ENCODE measurements around the gene DNAH6. TPM values are rescaled to one million over a fixed set of nuclear protein-coding genes. Genes with fewer than 3 reads are reported as not detected.

DNAH6 gene
- total RNA-seq, 1 experiment from 2014 or later, result 1.6 TPM

DNA sequence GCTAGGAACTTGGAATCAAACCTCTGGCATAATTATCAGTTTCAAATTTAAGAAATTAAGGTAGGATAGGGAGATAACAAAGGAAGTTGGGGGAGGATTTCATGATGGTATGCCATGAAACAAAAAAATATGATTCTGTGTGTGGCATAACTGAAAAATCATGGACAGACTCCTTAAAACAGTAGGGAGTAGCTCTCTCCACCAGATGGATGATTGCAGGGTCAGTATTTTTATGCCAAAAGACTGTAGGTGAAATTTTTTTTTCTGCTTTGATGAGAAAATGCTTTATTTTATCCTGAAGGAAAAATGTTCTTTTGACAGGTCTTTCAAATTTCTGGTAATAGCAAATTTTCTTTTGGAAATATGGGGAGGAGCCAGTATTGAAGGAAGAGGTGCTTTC lies 270.3 kb downstream of the DNAH6 start (continued):
- TF ChIP-seq, protein P1, sequence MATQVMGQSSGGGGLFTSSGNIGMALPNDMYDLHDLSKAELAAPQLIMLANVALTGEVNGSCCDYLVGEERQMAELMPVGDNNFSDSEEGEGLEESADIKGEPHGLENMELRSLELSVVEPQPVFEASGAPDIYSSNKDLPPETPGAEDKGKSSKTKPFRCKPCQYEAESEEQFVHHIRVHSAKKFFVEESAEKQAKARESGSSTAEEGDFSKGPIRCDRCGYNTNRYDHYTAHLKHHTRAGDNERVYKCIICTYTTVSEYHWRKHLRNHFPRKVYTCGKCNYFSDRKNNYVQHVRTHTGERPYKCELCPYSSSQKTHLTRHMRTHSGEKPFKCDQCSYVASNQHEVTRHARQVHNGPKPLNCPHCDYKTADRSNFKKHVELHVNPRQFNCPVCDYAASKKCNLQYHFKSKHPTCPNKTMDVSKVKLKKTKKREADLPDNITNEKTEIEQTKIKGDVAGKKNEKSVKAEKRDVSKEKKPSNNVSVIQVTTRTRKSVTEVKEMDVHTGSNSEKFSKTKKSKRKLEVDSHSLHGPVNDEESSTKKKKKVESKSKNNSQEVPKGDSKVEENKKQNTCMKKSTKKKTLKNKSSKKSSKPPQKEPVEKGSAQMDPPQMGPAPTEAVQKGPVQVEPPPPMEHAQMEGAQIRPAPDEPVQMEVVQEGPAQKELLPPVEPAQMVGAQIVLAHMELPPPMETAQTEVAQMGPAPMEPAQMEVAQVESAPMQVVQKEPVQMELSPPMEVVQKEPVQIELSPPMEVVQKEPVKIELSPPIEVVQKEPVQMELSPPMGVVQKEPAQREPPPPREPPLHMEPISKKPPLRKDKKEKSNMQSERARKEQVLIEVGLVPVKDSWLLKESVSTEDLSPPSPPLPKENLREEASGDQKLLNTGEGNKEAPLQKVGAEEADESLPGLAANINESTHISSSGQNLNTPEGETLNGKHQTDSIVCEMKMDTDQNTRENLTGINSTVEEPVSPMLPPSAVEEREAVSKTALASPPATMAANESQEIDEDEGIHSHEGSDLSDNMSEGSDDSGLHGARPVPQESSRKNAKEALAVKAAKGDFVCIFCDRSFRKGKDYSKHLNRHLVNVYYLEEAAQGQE (IDR thresholded peaks at IDR 0.05; ENCODE audit: low read depth), result no peak
- no peak for TF ChIP-seq CBX3 (IDR thresholded peaks at IDR 0.05; ENCODE audit: low read depth)
- no peak for TF ChIP-seq EZH2 (IDR thresholded peaks at IDR 0.05)
- TF ChIP-seq, protein P2, sequence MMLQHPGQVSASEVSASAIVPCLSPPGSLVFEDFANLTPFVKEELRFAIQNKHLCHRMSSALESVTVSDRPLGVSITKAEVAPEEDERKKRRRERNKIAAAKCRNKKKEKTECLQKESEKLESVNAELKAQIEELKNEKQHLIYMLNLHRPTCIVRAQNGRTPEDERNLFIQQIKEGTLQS (IDR thresholded peaks at IDR 0.05), result no peak
- no peak for TF ChIP-seq ZNF274 (IDR thresholded peaks at IDR 0.05; ENCODE audit: low read depth, low read length)
- no peak for TF ChIP-seq SP1 (IDR thresholded peaks at IDR 0.05; ENCODE audit: low read depth)
- no peak for TF ChIP-seq ELF1 (IDR thresholded peaks at IDR 0.05; ENCODE audit: borderline replicate concordance, low read depth)
- no peak for TF ChIP-seq EGR1 (IDR thresholded peaks at IDR 0.05; ENCODE audit: low read depth)
- no peak for TF ChIP-seq CEBPB (IDR thresholded peaks at IDR 0.05; ENCODE audit: low read depth)
- no peak for TF ChIP-seq YY1 (IDR thresholded peaks at IDR 0.05; ENCODE audit: extremely low read depth, insufficient replicate concordance, low read depth, low read length)
- TF ChIP-seq TCF7L2 (IDR thresholded peaks at IDR 0.05; ENCODE audit: borderline replicate concordance, extremely low read depth, insufficient read depth, insufficient read length), result no peak

DNA sequence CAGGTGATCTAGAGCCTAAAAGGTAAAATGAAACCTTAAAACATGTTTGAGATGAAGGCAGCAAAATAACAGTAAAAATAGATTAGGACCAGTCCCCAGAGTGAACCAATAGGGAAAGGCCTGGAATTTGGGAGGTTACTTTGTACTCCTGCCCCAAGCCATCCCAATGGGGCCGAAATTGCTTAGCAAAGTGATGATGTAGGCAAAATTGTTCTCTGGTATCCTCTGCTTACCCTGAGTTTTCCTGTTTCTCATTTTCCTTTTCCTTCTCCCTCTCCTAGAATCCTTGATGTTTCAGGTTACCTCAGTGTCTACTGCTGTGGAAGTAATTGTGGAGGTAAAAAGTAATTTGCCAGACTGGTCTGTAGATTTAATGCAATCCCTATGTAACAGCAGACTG lies 271.7 kb downstream of the DNAH6 start:
- Histone ChIP-seq H3K9me3 (ENCODE audit: control insufficient read depth in 1 of 2, insufficient read depth in 1 of 2, low read depth in 1 of 2, low read length in 2 of 2) (no peaks in the 10 kb centered on the region), H3K36me3 (ENCODE audit: control insufficient read depth in 1 of 2, insufficient read depth in 2 of 2, low read length in 2 of 2) (no peaks in the 10 kb centered on the region), H3K9me2 (ENCODE audit: insufficient read depth) (no peaks in the 10 kb centered on the region), H3K27ac (ENCODE audit: low read depth, low read length) (no peak overlapping the region), H3K4me2 (ENCODE audit: low read length) (no peak overlapping the region), H3K79me2 (ENCODE audit: insufficient read depth, low read length) (no peaks in the 10 kb centered on the region), H3K4me1 (ENCODE audit: control insufficient read depth in 1 of 2, insufficient read depth in 2 of 2, low read length in 2 of 2) (no peaks in the 10 kb centered on the region), H3K4me3 (replicated peaks in 1 of 2; ENCODE audit: low read depth in 1 of 2, low read length in 2 of 2) (no peak overlapping the region), H3K9ac (ENCODE audit: low read length) (no peak overlapping the region), H4K20me1 (ENCODE audit: insufficient read depth) (no peaks in the 10 kb centered on the region), H2AFZ (ENCODE audit: low read depth, low read length, poor library complexity, severe bottlenecking) (no peak overlapping the region), H3K27me3 (ENCODE audit: insufficient read depth, low read length) (no peaks in the 10 kb centered on the region)
- DNase-seq (ENCODE audit: low read depth, low spot score), result no peak
- ATAC-seq, result no peak
- ChIA-PET POLR2A (no interaction called here), CTCF (no interaction called here), RAD21 (ENCODE audit: low non-redundant PET in 1 of 2, low total read pairs in 2 of 2, uncharacterized antibody in 2 of 2, unreplicated experiment in 2 of 2) (no interaction called here)
- no TSS peak for BruUV-seq (replicated peaks)
- intact Hi-C loops (cut with micrococcal nuclease), result no loop called here
- no peak for TF ChIP-seq CEBPB (IDR thresholded peaks at IDR 0.05; ENCODE audit: low read depth)
- TF ChIP-seq JUND (IDR thresholded peaks at IDR 0.05), result no peak
- no peak for TF ChIP-seq EZH2 (IDR thresholded peaks at IDR 0.05)
- TF ChIP-seq SRF (IDR thresholded peaks at IDR 0.05; ENCODE audit: low read depth), result no peak
- no peak for TF ChIP-seq POLR2A (IDR thresholded peaks at IDR 0.05; ENCODE audit: borderline replicate concordance, extremely low read depth, insufficient read depth, insufficient read length)
- no peak for TF ChIP-seq CBX3 (IDR thresholded peaks at IDR 0.05; ENCODE audit: low read depth)
- TF ChIP-seq TCF7L2 (IDR thresholded peaks at IDR 0.05; ENCODE audit: borderline replicate concordance, extremely low read depth, insufficient read depth, insufficient read length), result no peak
- TF ChIP-seq SP1 (IDR thresholded peaks at IDR 0.05; ENCODE audit: low read depth), result no peak
- TF ChIP-seq, protein P3, sequence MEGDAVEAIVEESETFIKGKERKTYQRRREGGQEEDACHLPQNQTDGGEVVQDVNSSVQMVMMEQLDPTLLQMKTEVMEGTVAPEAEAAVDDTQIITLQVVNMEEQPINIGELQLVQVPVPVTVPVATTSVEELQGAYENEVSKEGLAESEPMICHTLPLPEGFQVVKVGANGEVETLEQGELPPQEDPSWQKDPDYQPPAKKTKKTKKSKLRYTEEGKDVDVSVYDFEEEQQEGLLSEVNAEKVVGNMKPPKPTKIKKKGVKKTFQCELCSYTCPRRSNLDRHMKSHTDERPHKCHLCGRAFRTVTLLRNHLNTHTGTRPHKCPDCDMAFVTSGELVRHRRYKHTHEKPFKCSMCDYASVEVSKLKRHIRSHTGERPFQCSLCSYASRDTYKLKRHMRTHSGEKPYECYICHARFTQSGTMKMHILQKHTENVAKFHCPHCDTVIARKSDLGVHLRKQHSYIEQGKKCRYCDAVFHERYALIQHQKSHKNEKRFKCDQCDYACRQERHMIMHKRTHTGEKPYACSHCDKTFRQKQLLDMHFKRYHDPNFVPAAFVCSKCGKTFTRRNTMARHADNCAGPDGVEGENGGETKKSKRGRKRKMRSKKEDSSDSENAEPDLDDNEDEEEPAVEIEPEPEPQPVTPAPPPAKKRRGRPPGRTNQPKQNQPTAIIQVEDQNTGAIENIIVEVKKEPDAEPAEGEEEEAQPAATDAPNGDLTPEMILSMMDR (IDR thresholded peaks at IDR 0.05 in 2 of 3, conservative IDR thresholded peaks at IDR 0.05 in 1 of 3; ENCODE audit: borderline replicate concordance in 1 of 3, insufficient read depth in 1 of 3, low read depth in 2 of 3, low read length in 2 of 3), result no peak
- TF ChIP-seq POLR2AphosphoS5 (IDR thresholded peaks at IDR 0.05; ENCODE audit: low read depth, low read length), result no peak
- no peak for TF ChIP-seq ELF1 (IDR thresholded peaks at IDR 0.05; ENCODE audit: borderline replicate concordance, low read depth)
- TF ChIP-seq, protein P4, sequence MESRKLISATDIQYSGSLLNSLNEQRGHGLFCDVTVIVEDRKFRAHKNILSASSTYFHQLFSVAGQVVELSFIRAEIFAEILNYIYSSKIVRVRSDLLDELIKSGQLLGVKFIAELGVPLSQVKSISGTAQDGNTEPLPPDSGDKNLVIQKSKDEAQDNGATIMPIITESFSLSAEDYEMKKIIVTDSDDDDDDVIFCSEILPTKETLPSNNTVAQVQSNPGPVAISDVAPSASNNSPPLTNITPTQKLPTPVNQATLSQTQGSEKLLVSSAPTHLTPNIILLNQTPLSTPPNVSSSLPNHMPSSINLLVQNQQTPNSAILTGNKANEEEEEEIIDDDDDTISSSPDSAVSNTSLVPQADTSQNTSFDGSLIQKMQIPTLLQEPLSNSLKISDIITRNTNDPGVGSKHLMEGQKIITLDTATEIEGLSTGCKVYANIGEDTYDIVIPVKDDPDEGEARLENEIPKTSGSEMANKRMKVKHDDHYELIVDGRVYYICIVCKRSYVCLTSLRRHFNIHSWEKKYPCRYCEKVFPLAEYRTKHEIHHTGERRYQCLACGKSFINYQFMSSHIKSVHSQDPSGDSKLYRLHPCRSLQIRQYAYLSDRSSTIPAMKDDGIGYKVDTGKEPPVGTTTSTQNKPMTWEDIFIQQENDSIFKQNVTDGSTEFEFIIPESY (IDR thresholded peaks at IDR 0.05; ENCODE audit: extremely low read depth, insufficient replicate concordance, low read length), result no peak
- TF ChIP-seq FOSL1 (IDR thresholded peaks at IDR 0.05; ENCODE audit: low read depth), result no peak
- TF ChIP-seq EZH2phosphoT487 (IDR thresholded peaks at IDR 0.05; ENCODE audit: borderline replicate concordance), result no peak
